Subcutaneous abdominal adipose tissue (tissue), 5 donors: ENCODE measurements around the gene RILPL2.
"Not testable (repeated sequence)": the region's sequence is repeated elsewhere in the genome, so short reads cannot be mapped to it uniquely, and the experiment has no call there.

Experiments used
- H3K27ac ChIP-seq: one replicate; pipeline ENCODE4 v1.7.0; 2013; ENCODE audit warnings: low read depth, mild to moderate bottlenecking, inconsistent platforms, low read length, moderate library complexity
- H3K27me3 ChIP-seq, 5 donors: one replicate each; pipeline ENCODE4 v1.7.0; 2013; ENCODE audit warnings: low read length in 5 of 5, inconsistent platforms in 1 of 5; ENCODE audit not compliant: control insufficient read depth in 5 of 5, insufficient read depth in 4 of 5
- H3K36me3 ChIP-seq, 5 donors: one replicate each; pipeline ENCODE4 v1.7.0; 2013; ENCODE audit warnings: low read length in 5 of 5; ENCODE audit not compliant: control insufficient read depth in 5 of 5, insufficient read depth in 5 of 5
- H3K4me1 ChIP-seq, 5 donors: one replicate each; pipeline ENCODE4 v1.7.0; 2013; ENCODE audit warnings: low read length in 5 of 5, mild to moderate bottlenecking in 3 of 5, moderate library complexity in 1 of 5; ENCODE audit not compliant: control insufficient read depth in 5 of 5, insufficient read depth in 5 of 5
- H3K4me3 ChIP-seq, 5 donors: one replicate each; pipeline ENCODE4 v1.7.0; 2013; ENCODE audit warnings: low read length in 5 of 5, low read depth in 1 of 5
- H3K9ac ChIP-seq, 5 donors: one replicate each; pipeline ENCODE4 v1.7.0; 2013; ENCODE audit warnings: low read length in 5 of 5, mild to moderate bottlenecking in 4 of 5, moderate library complexity in 3 of 5
- H3K9me3 ChIP-seq, 5 donors: one replicate each; pipeline ENCODE4 v1.7.0; 2013; ENCODE audit warnings: low read length in 5 of 5; ENCODE audit not compliant: control insufficient read depth in 5 of 5
- donor health status: healthy.
- donor health status: healthy.
- donor health status: healthy.
- donor health status: healthy.
- donor health status: healthy.

RILPL2 gene

GRCh38 chr12:123407934-123408333, 28.6 kb downstream of the RILPL2 start:
- H3K27me3 ChIP-seq, H3K4me1 ChIP-seq, H3K9ac ChIP-seq, H3K27ac ChIP-seq, H3K4me3 ChIP-seq, H3K9me3 ChIP-seq: not testable (repeated sequence)
- H3K36me3 ChIP-seq, result peaks cover 0 to 64% (median 47%) of the 10 kb centered on the region in 5 donors

GRCh38 chr12:123407269-123407668, 29.2 kb downstream of the RILPL2 start:
- H3K27ac ChIP-seq, H3K27me3 ChIP-seq, H3K9me3 ChIP-seq, H3K4me1 ChIP-seq, H3K9ac ChIP-seq, H3K4me3 ChIP-seq: not testable (repeated sequence)
- H3K36me3 ChIP-seq, result peaks cover 0 to 66% (median 50%) of the 10 kb centered on the region in 5 donors

- H3K27ac ChIP-seq, result no peak overlapping the region
These were observed 31.9 kb downstream of the RILPL2 start for GRCh38 chr12:123404581-123404980.

GRCh38 chr12:123401753-123402683, 34.5 kb downstream of the RILPL2 start:
- H3K27ac ChIP-seq, result no peak overlapping the region
- H3K9ac ChIP-seq, result no peak overlapping the region
- no peaks in the 10 kb centered on the region for H3K27me3 ChIP-seq
- peaks cover 0 to 76% (median 67%) of the 10 kb centered on the region in 5 donors for H3K36me3 ChIP-seq
- peaks cover 4 to 13% (median 13%) of the 10 kb centered on the region in 5 donors for H3K4me1 ChIP-seq
- H3K4me3 ChIP-seq, result no peak overlapping the region
- no peaks in the 10 kb centered on the region for H3K9me3 ChIP-seq

More at GRCh38 chr12:123404581-123404980, 31.9 kb downstream of the RILPL2 start:
- Histone ChIP-seq H3K9me3 (no peaks in the 10 kb centered on the region), H3K4me1 (no peaks in the 10 kb centered on the region), H3K36me3 (peaks cover 0 to 70% (median 55%) of the 10 kb centered on the region in 5 donors), H3K9ac (no peak overlapping the region), H3K27me3 (no peaks in the 10 kb centered on the region), H3K4me3 (no peak overlapping the region)

GRCh38 chr12:123399255-123399617, 37.2 kb downstream of the RILPL2 start:
- H3K27ac ChIP-seq, result no peak overlapping the region
- H3K9me3 ChIP-seq, result no peaks in the 10 kb centered on the region
- H3K4me1 ChIP-seq, result peaks cover 4 to 13% (median 13%) of the 10 kb centered on the region in 5 donors
- peaks cover 0 to 75% (median 68%) of the 10 kb centered on the region in 5 donors for H3K36me3 ChIP-seq
- H3K27me3 ChIP-seq, result no peaks in the 10 kb centered on the region
- no peak overlapping the region for H3K4me3 ChIP-seq
- peak overlapping the region in 1 of 5 donors; percentile 16 for H3K9ac ChIP-seq

- H3K36me3 ChIP-seq, result peaks cover 0 to 71% (median 62%) of the 10 kb centered on the region in 5 donors
- peak overlapping the region in 2 of 5 donors; percentile 16 to 38 for H3K9ac ChIP-seq
- no peak overlapping the region for H3K27ac ChIP-seq
- H3K4me1 ChIP-seq, result peaks cover 4 to 13% (median 13%) of the 10 kb centered on the region in 5 donors
- H3K4me3 ChIP-seq, result no peak overlapping the region
- no peaks in the 10 kb centered on the region for H3K9me3 ChIP-seq
- H3K27me3 ChIP-seq, result no peaks in the 10 kb centered on the region
These were observed 37.8 kb downstream of the RILPL2 start for GRCh38 chr12:123398550-123399254.

GRCh38 chr12:123398177-123398549, 38.3 kb downstream of the RILPL2 start:
- no peak overlapping the region for H3K4me3 ChIP-seq
- H3K9me3 ChIP-seq, result no peaks in the 10 kb centered on the region
- peaks cover 4 to 13% (median 13%) of the 10 kb centered on the region in 5 donors for H3K4me1 ChIP-seq
- no peaks in the 10 kb centered on the region for H3K27me3 ChIP-seq
- H3K9ac ChIP-seq, result peak overlapping the region in 1 of 5 donors; percentile 16
- H3K36me3 ChIP-seq, result peaks cover 2 to 71% (median 57%) of the 10 kb centered on the region in 5 donors
- H3K27ac ChIP-seq, result no peak overlapping the region

GRCh38 chr12:123397400-123397799, 39.1 kb downstream of the RILPL2 start:
- no peak overlapping the region for H3K4me3 ChIP-seq
- H3K9ac ChIP-seq, result no peak overlapping the region
- no peak overlapping the region for H3K27ac ChIP-seq
- peaks cover 3 to 71% (median 53%) of the 10 kb centered on the region in 5 donors for H3K36me3 ChIP-seq
- peaks cover 4 to 13% (median 13%) of the 10 kb centered on the region in 5 donors for H3K4me1 ChIP-seq
- no peaks in the 10 kb centered on the region for H3K9me3 ChIP-seq
- H3K27me3 ChIP-seq, result no peaks in the 10 kb centered on the region

GRCh38 chr12:123396954-123397353, 39.5 kb downstream of the RILPL2 start:
- H3K9ac ChIP-seq, result no peak overlapping the region
- no peak overlapping the region for H3K4me3 ChIP-seq
- H3K27me3 ChIP-seq, result no peaks in the 10 kb centered on the region
- H3K4me1 ChIP-seq, result peaks cover 4 to 15% (median 13%) of the 10 kb centered on the region in 5 donors
- H3K27ac ChIP-seq, result no peak overlapping the region
- peaks cover 3 to 71% (median 52%) of the 10 kb centered on the region in 5 donors for H3K36me3 ChIP-seq
- H3K9me3 ChIP-seq, result no peaks in the 10 kb centered on the region

- H3K36me3 ChIP-seq, result peaks cover 3 to 72% (median 54%) of the 10 kb centered on the region in 5 donors
- H3K4me1 ChIP-seq, result peaks cover 4 to 19% (median 17%) of the 10 kb centered on the region in 5 donors
- no peaks in the 10 kb centered on the region for H3K27me3 ChIP-seq
- no peak overlapping the region for H3K4me3 ChIP-seq
- no peak overlapping the region for H3K27ac ChIP-seq
- no peak overlapping the region for H3K9ac ChIP-seq
- H3K9me3 ChIP-seq, result no peaks in the 10 kb centered on the region
These were observed 39.9 kb downstream of the RILPL2 start for GRCh38 chr12:123396543-123396942.
